OCI-LY7 (cell line): Measurements from ENCODE around the gene ZNF628. TPM values are rescaled to one million over a fixed set of nuclear protein-coding genes. Genes with fewer than 3 reads are reported as not detected.

Experiments
- BruUV-seq: library from RNA; stranded (reverse); fragments of 400-500 nt; replicated peaks from 2 replicates; lab custom pipeline; 2021; lab: Mats Ljungman, UMichigan
- CTCF ChIA-PET: fragments of 300-600 bp; sonication (Branson Sonifier 250); formaldehyde crosslinking; loops from one replicate; lab custom pipeline; 2022; ENCODE audit warnings: antibody characterized with exemption; ENCODE audit not compliant: unreplicated experiment; lab: Charles Lee
- POLR2A ChIA-PET: fragments of 300-600 bp; sonication (Branson Sonifier 250); formaldehyde crosslinking; loops from one replicate; lab custom pipeline; 2022; ENCODE audit warnings: antibody characterized with exemption; lab: Charles Lee
- DNase-seq: peaks from one replicate; pipeline ENCODE4 v3.0.0-alpha.2; 2015; ENCODE audit warnings: low spot score
- H2AFZ ChIP-seq: fragments of 200-600 bp; sonication (generic), shearing (Covaris generic); 2 replicates; pipeline ENCODE4 v1.6.1; 2014; ENCODE audit warnings: mild to moderate bottlenecking, antibody characterized with exemption, low read length, moderate library complexity
- H3K27ac ChIP-seq: fragments of 200-600 bp; sonication (generic); 2 replicates; pipeline ENCODE4 v1.5.1; 2014; ENCODE audit warnings: mixed run types, low read depth, mild to moderate bottlenecking, moderate library complexity, low read length, inconsistent platforms; ENCODE audit not compliant: poor library complexity, severe bottlenecking
- H3K36me3 ChIP-seq: fragments of 200-600 bp; sonication (generic); 2 replicates; pipeline ENCODE4 v1.6.1; 2014; ENCODE audit warnings: mild to moderate bottlenecking, antibody characterized with exemption, low read length, moderate library complexity, mixed read lengths; ENCODE audit not compliant: insufficient read depth
- H3K4me1 ChIP-seq: fragments of 200-600 bp; sonication (generic); 2 replicates; pipeline ENCODE4 v1.5.1; 2014; ENCODE audit warnings: mild to moderate bottlenecking, low read length; ENCODE audit not compliant: insufficient read depth, poor library complexity, severe bottlenecking
- H3K4me2 ChIP-seq: fragments of 200-600 bp; sonication (generic); 2 replicates; pipeline ENCODE4 v1.6.1; 2014; ENCODE audit warnings: mild to moderate bottlenecking, low read length
- H3K4me3 ChIP-seq: fragments of 200-600 bp; sonication (generic); 2 replicates; pipeline ENCODE4 v1.5.1; 2014; ENCODE audit warnings: mild to moderate bottlenecking, low read depth, low read length; ENCODE audit not compliant: poor library complexity, severe bottlenecking
- H3K79me2 ChIP-seq: fragments of 200-600 bp; sonication (generic); 2 replicates; pipeline ENCODE4 v1.6.1; 2016; ENCODE audit warnings: low read depth, mild to moderate bottlenecking, low read length, moderate library complexity, mixed read lengths; ENCODE audit not compliant: insufficient read depth
- H3K9me2 ChIP-seq: fragments of 200-600 bp; sonication (generic); 2 replicates; pipeline ENCODE4 v1.6.1; 2016; ENCODE audit warnings: mild to moderate bottlenecking, low read length, mixed read lengths; ENCODE audit not compliant: insufficient read depth
- H3K9me3 ChIP-seq: fragments of 200-600 bp; sonication (generic); 2 replicates; pipeline ENCODE4 v1.6.1; 2014; ENCODE audit warnings: mild to moderate bottlenecking, mixed run types, low read length, mixed read lengths
- H4K20me1 ChIP-seq: fragments of 200-600 bp; sonication (generic); 2 replicates; pipeline ENCODE4 v1.6.1; 2014; ENCODE audit warnings: mild to moderate bottlenecking, antibody characterized with exemption, low read length, moderate library complexity, mixed read lengths; ENCODE audit not compliant: insufficient read depth
- EZH2phosphoT487 ChIP-seq: fragments of 200-600 bp; sonication (generic); IDR thresholded peaks from 2 replicates; pipeline ENCODE4 v1.6.1; 2018; ENCODE audit warnings: low read depth, borderline replicate concordance, mild to moderate bottlenecking, mixed run types, antibody characterized with exemption, low read length, moderate library complexity, mixed read lengths
- intact Hi-C: fragments of 100-400 bp; cut with micrococcal nuclease; formaldehyde crosslinking; loops from one replicate; pipeline ENCODE4 v1.10.0; 2022; ENCODE audit not compliant: unreplicated experiment
- total RNA-seq, 2 experiments: library from RNA; depleted of rRNA in 1 of 2; stranded (reverse); fragments of >200 nt in 1 of 2; shearing (Covaris generic) in 1 of 2; gene quantifications; 2 replicates each; pipeline ENCODE4 v1.2.3, GENCODE V29; 2014 to 2022
- TF ChIP-seq, protein P1 (sequence below): fragments of 200-600 bp; sonication (generic); conservative IDR thresholded peaks from 2 replicates; pipeline ENCODE4 v1.5.1; 2014; ENCODE audit warnings: mild to moderate bottlenecking, antibody characterized with exemption, low read length, moderate library complexity, mixed read lengths

ZNF628 gene
- total RNA-seq, 2 experiments from 2014 or later, result 5.2 to 10.6 TPM

DNA sequence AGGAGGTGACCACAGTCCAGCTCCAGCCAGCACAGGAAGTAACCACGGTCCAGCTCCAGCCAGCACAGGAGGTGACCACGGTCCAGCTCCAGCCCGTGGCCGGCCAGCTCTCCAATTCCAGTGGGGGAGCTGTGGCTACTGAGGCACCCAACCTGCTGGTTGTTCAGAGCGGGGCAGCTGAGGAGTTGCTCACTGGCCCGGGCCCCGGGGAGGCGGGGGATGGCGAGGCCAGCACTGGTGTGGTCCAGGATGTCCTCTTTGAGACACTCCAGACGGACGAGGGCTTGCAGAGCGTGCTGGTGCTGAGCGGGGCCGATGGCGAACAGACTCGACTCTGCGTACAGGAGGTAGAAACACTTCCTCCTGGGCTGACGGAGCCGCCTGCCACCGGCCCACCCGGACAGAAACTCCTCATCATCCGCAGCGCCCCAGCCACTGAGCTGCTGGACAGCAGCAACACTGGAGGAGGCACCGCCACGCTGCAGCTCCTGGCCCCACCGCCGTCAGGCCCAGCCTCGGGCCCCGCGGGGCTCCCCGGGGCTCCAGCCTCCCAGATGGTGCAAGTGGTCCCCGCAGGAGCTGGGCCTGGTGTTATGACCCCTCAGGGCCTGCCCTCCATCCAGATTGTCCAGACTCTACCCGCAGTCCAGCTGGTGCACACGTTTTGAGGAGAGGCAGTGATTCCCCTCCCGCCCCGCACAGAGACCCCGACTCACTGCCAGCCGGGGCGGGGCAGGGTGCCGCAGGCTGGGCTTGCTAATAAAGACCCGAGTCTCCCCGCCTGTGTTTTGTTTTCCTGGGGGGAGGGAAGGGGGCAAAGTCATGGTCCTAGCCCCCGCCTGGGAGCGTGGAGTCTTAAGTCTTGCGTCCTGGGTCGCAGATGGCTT lies 7.5 kb downstream of the ZNF628 start:
- CTCF ChIA-PET, result no interaction called here
- no peaks in the 10 kb centered on the region for H4K20me1 ChIP-seq
- peak overlapping the region; percentile 78 for H3K4me2 ChIP-seq
- peaks cover 42% of the 10 kb centered on the region for H3K4me1 ChIP-seq
- DNase-seq, result no peak
- H3K9me3 ChIP-seq, result no peaks in the 10 kb centered on the region
- TF ChIP-seq, protein P1, sequence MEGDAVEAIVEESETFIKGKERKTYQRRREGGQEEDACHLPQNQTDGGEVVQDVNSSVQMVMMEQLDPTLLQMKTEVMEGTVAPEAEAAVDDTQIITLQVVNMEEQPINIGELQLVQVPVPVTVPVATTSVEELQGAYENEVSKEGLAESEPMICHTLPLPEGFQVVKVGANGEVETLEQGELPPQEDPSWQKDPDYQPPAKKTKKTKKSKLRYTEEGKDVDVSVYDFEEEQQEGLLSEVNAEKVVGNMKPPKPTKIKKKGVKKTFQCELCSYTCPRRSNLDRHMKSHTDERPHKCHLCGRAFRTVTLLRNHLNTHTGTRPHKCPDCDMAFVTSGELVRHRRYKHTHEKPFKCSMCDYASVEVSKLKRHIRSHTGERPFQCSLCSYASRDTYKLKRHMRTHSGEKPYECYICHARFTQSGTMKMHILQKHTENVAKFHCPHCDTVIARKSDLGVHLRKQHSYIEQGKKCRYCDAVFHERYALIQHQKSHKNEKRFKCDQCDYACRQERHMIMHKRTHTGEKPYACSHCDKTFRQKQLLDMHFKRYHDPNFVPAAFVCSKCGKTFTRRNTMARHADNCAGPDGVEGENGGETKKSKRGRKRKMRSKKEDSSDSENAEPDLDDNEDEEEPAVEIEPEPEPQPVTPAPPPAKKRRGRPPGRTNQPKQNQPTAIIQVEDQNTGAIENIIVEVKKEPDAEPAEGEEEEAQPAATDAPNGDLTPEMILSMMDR, result no peak
- no peak for TF ChIP-seq EZH2phosphoT487
- peak overlapping the region; percentile 76 for H3K4me3 ChIP-seq
- 0 out of 2 replicates have a peak overlapping the region, but pooled peaks have one; percentile 73 for H2AFZ ChIP-seq
- intact Hi-C loops, result no loop called here
- H3K79me2 ChIP-seq, result 0 out of 2 replicates have a peak, but pooled peaks cover under 1% of the 10 kb centered on the region
- POLR2A ChIA-PET, result interaction anchor here (1.2 kb wide), 1 partner anchor 7 kb away, joined by 3 read pairs; the partner anchor contains the start of gene ZNF628
- H3K36me3 ChIP-seq, result no peaks in the 10 kb centered on the region; the same call in 1 of the 2 replicates
- H3K9me2 ChIP-seq, result no peaks in the 10 kb centered on the region
- H3K27ac ChIP-seq, result peak overlapping the region; percentile 50
- no TSS peak for BruUV-seq

DNA sequence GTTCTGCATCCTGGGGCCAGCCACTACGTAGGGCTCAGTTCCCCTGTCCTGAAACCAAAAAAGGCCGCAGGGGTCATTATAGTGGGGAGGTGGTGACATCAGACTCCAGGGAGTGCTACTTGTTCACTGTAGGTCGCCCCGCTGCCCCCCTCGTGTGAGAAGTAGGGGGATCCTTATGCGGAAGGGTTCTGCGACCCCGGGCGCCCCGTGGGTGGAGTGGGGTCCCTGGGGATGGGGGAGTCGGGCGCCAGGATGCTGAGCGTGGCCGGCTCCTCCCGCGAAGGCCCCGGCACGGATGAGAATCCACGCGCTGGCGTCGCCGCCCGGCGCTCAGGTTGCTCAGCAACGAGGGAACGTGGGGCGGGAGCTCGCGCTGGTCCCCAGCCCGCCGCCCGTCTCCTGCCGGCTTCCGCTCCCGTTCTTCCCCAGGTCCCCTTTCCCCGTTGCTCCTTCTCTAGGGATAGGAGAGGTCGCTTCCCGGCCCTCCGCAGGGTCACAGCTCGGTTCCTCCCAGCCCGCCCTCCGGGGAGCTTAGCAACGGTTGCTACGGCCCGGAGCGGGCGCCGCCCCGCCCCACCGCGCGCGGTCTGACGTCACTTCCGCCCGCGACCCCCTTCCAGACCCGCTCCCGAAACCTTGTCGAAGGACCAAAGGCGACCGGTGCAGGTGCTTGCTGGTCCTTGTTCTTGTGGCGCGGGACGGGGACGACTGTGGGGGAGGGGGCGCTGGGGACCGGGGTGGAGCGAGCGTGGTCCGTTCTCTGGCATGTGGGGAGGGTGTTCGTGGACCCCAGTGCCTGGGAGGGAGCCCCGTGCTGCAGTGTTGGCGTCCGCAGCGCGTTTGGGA lies 8.4 kb downstream of the ZNF628 start, which contains the start of gene NAT14:
NAT14 (plus strand) TSS at position 596 of the 846 bp plus-strand sequence. CDS start 521 bp downstream, outside the sequence.
- H3K27ac ChIP-seq, result peak within 1 kb of the TSS; percentile 50
- H3K9me2 ChIP-seq, result no peaks in the 10 kb centered on the region
- no peaks in the 10 kb centered on the region for H4K20me1 ChIP-seq
- no peak for TF ChIP-seq EZH2phosphoT487
- TF ChIP-seq, protein P1, result no peak
- peaks cover 34% of the 10 kb centered on the region for H3K4me1 ChIP-seq
- peak; percentile 80 for DNase-seq
- no peaks in the 10 kb centered on the region for H3K79me2 ChIP-seq
- peak within 1 kb of the TSS; percentile 73 for H2AFZ ChIP-seq
- POLR2A ChIA-PET, result interaction anchor here (1.2 kb wide), 1 partner anchor 8 kb away, joined by 3 read pairs; the partner anchor contains the start of gene ZNF628
- BruUV-seq, result no TSS peak
- H3K4me2 ChIP-seq, result peak within 1 kb of the TSS; percentile 78
- H3K36me3 ChIP-seq, result no peaks in the 10 kb centered on the region; the same call in 1 of the 2 replicates
- CTCF ChIA-PET, result no interaction called here
- peak within 1 kb of the TSS; percentile 76 for H3K4me3 ChIP-seq
- intact Hi-C loops, result no loop called here
- H3K9me3 ChIP-seq, result no peaks in the 10 kb centered on the region
